CD14-positive monocyte (primary cell): ENCODE results near the gene TSPYL6. TPM values are rescaled to one million over a fixed set of nuclear protein-coding genes. Genes with fewer than 3 reads are reported as not detected.

Experiments used
- DNase-seq, 3 donors: peaks; one replicate each; pipeline ENCODE4 v3.0.0-alpha.2; 2011 to 2022
- H2AFZ ChIP-seq: 2 replicates; pipeline ENCODE4 v1.6.0; 2012; ENCODE audit warnings: mild to moderate bottlenecking, low read depth, low read length, inconsistent platforms; ENCODE audit not compliant: insufficient read depth, poor library complexity, severe bottlenecking
- H3K27ac ChIP-seq, 2 donors: 1 replicate in 1 of 2; 2 replicates in 1 of 2; pipeline ENCODE4 v1.5.1; 2012 to 2013; ENCODE audit warnings: low read length in 2 of 2, control low read depth in 1 of 2, inconsistent platforms in 1 of 2, low read depth in 1 of 2, mild to moderate bottlenecking in 1 of 2
- H3K27me3 ChIP-seq, 2 donors: one replicate each; pipeline versions ENCODE4 v1.6.0 to v1.6.1; 2011 to 2013; ENCODE audit warnings: low read length in 2 of 2; ENCODE audit not compliant: control insufficient read depth in 2 of 2, insufficient read depth in 2 of 2
- H3K36me3 ChIP-seq, 2 donors: replicated peaks in 1 of 2; 1 replicate in 1 of 2; 2 replicates in 1 of 2; pipeline versions ENCODE4 v1.5.1 to v1.6.1; 2012 to 2013; ENCODE audit warnings: low read length in 2 of 2, control low read depth in 1 of 2, inconsistent platforms in 1 of 2, mild to moderate bottlenecking in 1 of 2; ENCODE audit not compliant: insufficient read depth in 2 of 2, control insufficient read depth in 1 of 2
- H3K4me1 ChIP-seq, 2 donors: 1 replicate in 1 of 2; 2 replicates in 1 of 2; pipeline versions ENCODE4 v1.5.1 to v1.6.1; 2012 to 2013; ENCODE audit warnings: low read length in 2 of 2, control low read depth in 1 of 2, inconsistent platforms in 1 of 2, mild to moderate bottlenecking in 1 of 2, moderate library complexity in 1 of 2; ENCODE audit not compliant: insufficient read depth in 2 of 2, control insufficient read depth in 1 of 2
- H3K4me2 ChIP-seq: replicated peaks from 2 replicates; pipeline ENCODE3; 2012; ENCODE audit warnings: low read length, moderate library complexity, mild to moderate bottlenecking; ENCODE audit not compliant: poor library complexity, severe bottlenecking; ENCODE audit errors: extremely low read depth
- H3K4me3 ChIP-seq, 3 experiments: fragments of 200-600 bp in 1 of 3; sonication (generic) in 1 of 3; replicated peaks in 1 of 3; 1 replicate in 2 of 3; 2 replicates in 1 of 3; pipeline ENCODE4 v1.5.1; 2011 to 2013; ENCODE audit warnings: low read length in 3 of 3, mild to moderate bottlenecking in 3 of 3, control low read depth in 2 of 3, low read depth in 2 of 3, inconsistent platforms in 1 of 3, moderate library complexity in 1 of 3
- H3K79me2 ChIP-seq: 2 replicates; pipeline ENCODE4 v1.6.0; 2012; ENCODE audit warnings: mild to moderate bottlenecking, control low read depth, inconsistent platforms, low read length, moderate library complexity; ENCODE audit not compliant: insufficient read depth
- H3K9ac ChIP-seq: 2 replicates; pipeline ENCODE4 v1.6.0; 2017; ENCODE audit warnings: low read length, mild to moderate bottlenecking; ENCODE audit not compliant: insufficient read depth, poor library complexity, severe bottlenecking
- H3K9me3 ChIP-seq, 2 donors: replicated peaks in 1 of 2; 1 replicate in 1 of 2; 2 replicates in 1 of 2; pipeline versions ENCODE4 v1.5.1 to v1.6.1; 2012 to 2013; ENCODE audit warnings: low read length in 2 of 2, control low read depth in 1 of 2; ENCODE audit not compliant: control insufficient read depth in 1 of 2, insufficient read depth in 1 of 2
- H4K20me1 ChIP-seq: 2 replicates; pipeline ENCODE4 v1.6.0; 2012; ENCODE audit warnings: mild to moderate bottlenecking, low read length, control low read depth, moderate library complexity; ENCODE audit not compliant: insufficient read depth
- H3K27ac Mint-ChIP-seq, 7 donors: one replicate each; pipeline ENCODE4 v1.8.0; 2020; ENCODE audit warnings: mild to moderate bottlenecking in 7 of 7, mixed read lengths in 7 of 7, moderate library complexity in 6 of 7, inconsistent platforms in 2 of 7
- H3K27me3 Mint-ChIP-seq, 3 donors: one replicate each; pipeline ENCODE4 v1.8.0; 2021 to 2022; ENCODE audit warnings: low read depth in 3 of 3, mild to moderate bottlenecking in 3 of 3, mixed read lengths in 3 of 3, moderate library complexity in 3 of 3, inconsistent platforms in 1 of 3
- H3K36me3 Mint-ChIP-seq, 2 donors: one replicate each; pipeline ENCODE4 v1.8.0; 2020; ENCODE audit warnings: mixed read lengths in 2 of 2, inconsistent platforms in 1 of 2, mild to moderate bottlenecking in 1 of 2
- H3K4me1 Mint-ChIP-seq: one replicate; pipeline ENCODE4 v1.8.0; 2020; ENCODE audit warnings: mild to moderate bottlenecking, mixed read lengths
- H3K4me3 Mint-ChIP-seq, 2 donors: one replicate each; pipeline ENCODE4 v1.8.0; 2020; ENCODE audit warnings: mild to moderate bottlenecking in 2 of 2, mixed read lengths in 2 of 2, moderate library complexity in 1 of 2
- H3K9me3 Mint-ChIP-seq, 7 donors: one replicate each; pipeline ENCODE4 v1.8.0; 2020 to 2022; ENCODE audit warnings: mixed read lengths in 7 of 7, mild to moderate bottlenecking in 6 of 7, moderate library complexity in 6 of 7, inconsistent platforms in 2 of 7
- CTCF ChIP-seq: fragments of 200-600 bp; IDR thresholded peaks from one replicate; pipeline ENCODE4 v1.8.0; 2022; ENCODE audit warnings: antibody characterized with exemption, mild to moderate bottlenecking
- WGBS: methylation state at CpG from one replicate; pipeline ENCODE4 v1.1.5; 2013; ENCODE audit warnings: missing lambda C conversion rate; ENCODE audit not compliant: insufficient coverage; 5-methylcytosine and 5-hydroxymethylcytosine counted together
- intact Hi-C, 2 donors: fragments of 100-400 bp; cut with micrococcal nuclease; formaldehyde crosslinking; loops; one replicate each; pipeline versions ENCODE4 v1.15.0 to v1.15.1; 2023
- polyA plus RNA-seq, 3 donors: library from polyadenylated mRNA; depleted of rRNA in 1 of 3; unstranded in 2 of 3; stranded (reverse) in 1 of 3; fragments of 300-500 nt in 2 of 3; fragments of >200 nt in 1 of 3; fragmentation: Illumina TruSeq in 2 of 3; gene quantifications; 1 replicate in 2 of 3; 2 replicates in 1 of 3; pipeline ENCODE4 v1.2.3, GENCODE V29; 2012 to 2021

Gene TSPYL6
- polyA plus RNA-seq, 3 donors, result not detected

- H3K9ac ChIP-seq, result no peak overlapping the region
- WGBS, result no CpG with 5 or more reads among the region's 1 CpG
- DNase-seq, result no peak
- no peak overlapping the region for H3K27ac Mint-ChIP-seq
- no peaks in the 10 kb centered on the region for H3K36me3 ChIP-seq
- no peaks in the 10 kb centered on the region for H3K4me1 Mint-ChIP-seq
- H3K9me3 Mint-ChIP-seq, result peaks cover 5 to 18% (median 7%) of the 10 kb centered on the region in 7 donors
- no peaks in the 10 kb centered on the region for H3K36me3 Mint-ChIP-seq
- H3K79me2 ChIP-seq, result no peaks in the 10 kb centered on the region
- no peak overlapping the region for H3K4me2 ChIP-seq
- no peaks in the 10 kb centered on the region for H3K27me3 ChIP-seq
- intact Hi-C loops, result no loop called here
- no peak overlapping the region for H3K27ac ChIP-seq
- H2AFZ ChIP-seq, result no peak overlapping the region
- no peaks in the 10 kb centered on the region for H3K4me1 ChIP-seq
- no peak overlapping the region for H3K4me3 Mint-ChIP-seq
- H3K4me3 ChIP-seq, result no peak overlapping the region
- no peak for TF ChIP-seq CTCF
- no peaks in the 10 kb centered on the region for H4K20me1 ChIP-seq
- H3K9me3 ChIP-seq, result no peaks in the 10 kb centered on the region
- H3K27me3 Mint-ChIP-seq, result no peaks in the 10 kb centered on the region
These were observed 16.6 kb downstream of the TSPYL6 start for GRCh38 chr2:54239427-54239826.

- intact Hi-C loops, result no loop called here
- no peak overlapping the region for H3K4me3 ChIP-seq
- Mint-ChIP-seq H3K27me3 (no peaks in the 10 kb centered on the region), H3K4me1 (no peaks in the 10 kb centered on the region), H3K9me3 (peaks cover 9 to 20% (median 10%) of the 10 kb centered on the region in 7 donors), H3K36me3 (no peaks in the 10 kb centered on the region), H3K27ac (no peak overlapping the region), H3K4me3 (no peak overlapping the region)
- H3K9me3 ChIP-seq, result peaks cover 0 to 4% of the 10 kb centered on the region in 2 donors
- no CpG with 5 or more reads among the region's 2 CpGs for WGBS
- H3K4me2 ChIP-seq, result no peak overlapping the region
- no peaks in the 10 kb centered on the region for H3K4me1 ChIP-seq
- H3K27me3 ChIP-seq, result no peaks in the 10 kb centered on the region
- H3K9ac ChIP-seq, result no peak overlapping the region
- DNase-seq, result no peak
- no peaks in the 10 kb centered on the region for H4K20me1 ChIP-seq
- no peaks in the 10 kb centered on the region for H3K79me2 ChIP-seq
- H3K27ac ChIP-seq, result no peak overlapping the region
- TF ChIP-seq CTCF, result no peak
- no peaks in the 10 kb centered on the region for H3K36me3 ChIP-seq
- no peak overlapping the region for H2AFZ ChIP-seq
These were observed 18.6 kb downstream of the TSPYL6 start for GRCh38 chr2:54237428-54237827.
